Stomach (tissue), 9 donors: ENCODE data around the gene FLT1. TPM values are rescaled to one million over a fixed set of nuclear protein-coding genes. Genes with fewer than 3 reads are reported as not detected.

Experiments used
- DNase-seq, 2 donors: peaks; one replicate each; pipeline versions ENCODE4 v3.0.0 to v3.0.0-alpha.2; 2013 to 2019
- H3K27ac ChIP-seq, 5 donors: fragments of 200-600 bp in 4 of 5; sonication (generic) in 4 of 5; one replicate each; pipeline ENCODE4 v1.5.1; 2013 to 2019; ENCODE audit warnings: mild to moderate bottlenecking in 1 of 5, moderate library complexity in 1 of 5
- H3K27me3 ChIP-seq, 3 donors: fragments of 200-600 bp; sonication (generic); one replicate each; pipeline ENCODE4 v1.5.1; 2017 to 2019; ENCODE audit warnings: mixed run types in 1 of 3
- H3K36me3 ChIP-seq, 4 donors: fragments of 200-600 bp; sonication (generic); 1 replicate in 3 of 4; 2 replicates in 1 of 4; pipeline ENCODE4 v1.5.1; 2016 to 2019
- H3K4me1 ChIP-seq, 4 donors: fragments of 200-600 bp; sonication (generic); one replicate each; pipeline ENCODE4 v1.5.1; 2016 to 2019
- H3K4me3 ChIP-seq, 4 donors: fragments of 200-600 bp; sonication (generic) in 3 of 4; one replicate each; pipeline ENCODE4 v1.5.1; 2016 to 2019; ENCODE audit warnings: mild to moderate bottlenecking in 1 of 4
- H3K9me3 ChIP-seq, 4 donors: fragments of 200-600 bp; sonication (generic); one replicate each; pipeline ENCODE4 v1.5.1; 2016 to 2019
- CTCF ChIP-seq, 7 experiments: fragments of 450-650 bp in 4 of 7; fragments of 200-600 bp in 3 of 7; sonication (generic) in 3 of 7; IDR thresholded peaks; one replicate each; pipeline ENCODE4 v1.5.1; 2016 to 2019; ENCODE audit warnings: antibody characterized with exemption in 7 of 7, control low read depth in 2 of 7, mild to moderate bottlenecking in 1 of 7
- EP300 ChIP-seq: sonication (generic); formaldehyde crosslinking; IDR thresholded peaks from one replicate; pipeline ENCODE4 v1.6.1; 2017; ENCODE audit warnings: antibody characterized with exemption
- POLR2A ChIP-seq, 4 donors: fragments of 450-650 bp; IDR thresholded peaks; one replicate each; pipeline ENCODE4 v1.6.1; 2016; ENCODE audit warnings: antibody characterized with exemption in 4 of 4, control low read depth in 2 of 4, mild to moderate bottlenecking in 1 of 4, moderate library complexity in 1 of 4
- POLR2AphosphoS5 ChIP-seq, 3 donors: sonication (generic); formaldehyde crosslinking; IDR thresholded peaks; one replicate each; pipeline ENCODE4 v1.6.1; 2016; ENCODE audit warnings: antibody characterized with exemption in 3 of 3
- whole genome bisulfite sequencing, 5 donors: extraction: QIAGEN DNeasy Blood & Tissue Kit in 3 of 5; methylation state at CpG; one replicate each; pipeline versions ENCODE4 v1.1.5 to v1.1.7; 2013 to 2018; 5-methylcytosine and 5-hydroxymethylcytosine counted together
- intact Hi-C: fragments of 100-400 bp; cut with DNase I; formaldehyde crosslinking; loops from one replicate; pipeline ENCODE4 v1.15.1; 2023; ENCODE audit warnings: low total_unique reads
- polyA plus RNA-seq, 3 donors: library from polyadenylated mRNA; stranded (reverse); fragments of 200-250 nt; gene quantifications; one replicate each; pipeline ENCODE4 v1.2.3, GENCODE V29; 2013
- total RNA-seq, 5 donors: library from RNA; depleted of rRNA; stranded (reverse); fragments of >200 nt; gene quantifications; one replicate each; pipeline versions ENCODE4 v1.1.0 to v1.2.3, GENCODE V29; 2014 to 2016
- donor health status: healthy with polysubstance abuse.
- donor health status: Bipolar disorder and iron deficiency.
- donor health status: healthy.

FLT1 gene
- total and polyA plus RNA-seq, 8 donors: 1.00 to 41.9 (median 3.6) TPM; not detected in 1

GRCh38 chr13:28447989-28448388, 46.9 kb downstream of the FLT1 start:
- intact Hi-C loops: no loop called here
- Histone ChIP-seq H3K36me3 (no peaks in the 10 kb centered on the region), H3K4me1 (no peaks in the 10 kb centered on the region), H3K9me3 (peaks cover 3 to 20% (median 17%) of the 10 kb centered on the region in 4 donors), H3K27me3 (peaks cover 0 to 14% (median 8%) of the 10 kb centered on the region in 3 donors), H3K27ac (no peak overlapping the region), H3K4me3 (no peak overlapping the region)
- TF ChIP-seq POLR2AphosphoS5 (IDR thresholded peaks at IDR 0.05) (no peak), EP300 (no peak), POLR2A (IDR thresholded peaks at IDR 0.05) (no peak), CTCF (IDR thresholded peaks at IDR 0.05) (no peak)
- no peak for DNase-seq

- no peaks in the 10 kb centered on the region for H3K36me3 ChIP-seq
- intact Hi-C loops: no loop called here
- 90 to 95% (median 94%) methylated on average over 2 of the region's 2 CpGs for WGBS, 5 donors
- H3K4me1 ChIP-seq: no peaks in the 10 kb centered on the region
- TF ChIP-seq POLR2AphosphoS5 (IDR thresholded peaks at IDR 0.05) (no peak), POLR2A (IDR thresholded peaks at IDR 0.05) (no peak)
- peaks cover 0 to 14% (median 8%) of the 10 kb centered on the region in 3 donors for H3K27me3 ChIP-seq
- no peak overlapping the region for H3K4me3 ChIP-seq
- H3K27ac ChIP-seq: no peak overlapping the region
- no peak for DNase-seq
- H3K9me3 ChIP-seq: peaks cover 3 to 20% (median 17%) of the 10 kb centered on the region in 4 donors
Measured at GRCh38 chr13:28447206-28447605, 47.7 kb downstream of the FLT1 start.

- H3K27me3 ChIP-seq: no peaks in the 10 kb centered on the region
- intact Hi-C loops: no loop called here
- H3K9me3 ChIP-seq: peaks cover 3 to 24% (median 10%) of the 10 kb centered on the region in 4 donors
- no peaks in the 10 kb centered on the region for H3K4me1 ChIP-seq
- H3K27ac ChIP-seq: no peak overlapping the region
- no peak overlapping the region for H3K4me3 ChIP-seq
- DNase-seq: peak in 1 of 2 donors; percentile 13
- H3K36me3 ChIP-seq: no peaks in the 10 kb centered on the region
- no peak for TF ChIP-seq CTCF (IDR thresholded peaks at IDR 0.05)
- TF ChIP-seq EP300: no peak
- TF ChIP-seq POLR2A (IDR thresholded peaks at IDR 0.05): no peak
- TF ChIP-seq POLR2AphosphoS5 (IDR thresholded peaks at IDR 0.05): no peak
- WGBS, 5 donors: 59 to 81% (median 68%) methylated on average over 3 of the region's 3 CpGs
Measured at GRCh38 chr13:28442839-28443238, 52.1 kb downstream of the FLT1 start.

GRCh38 chr13:28441529-28441928, 53.4 kb downstream of the FLT1 start:
- no peak for TF ChIP-seq EP300
- TF ChIP-seq CTCF (IDR thresholded peaks at IDR 0.05): no peak
- TF ChIP-seq POLR2A (IDR thresholded peaks at IDR 0.05): no peak
- no peak for TF ChIP-seq POLR2AphosphoS5 (IDR thresholded peaks at IDR 0.05)
- Histone ChIP-seq H3K9me3 (peaks cover 3 to 18% (median 9%) of the 10 kb centered on the region in 4 donors), H3K4me1 (no peaks in the 10 kb centered on the region), H3K27ac (no peak overlapping the region), H3K27me3 (no peaks in the 10 kb centered on the region), H3K4me3 (no peak overlapping the region), H3K36me3 (no peaks in the 10 kb centered on the region)
- intact Hi-C loops: no loop called here
- no peak for DNase-seq

- DNase-seq: no peak
- Histone ChIP-seq H3K36me3 (no peaks in the 10 kb centered on the region), H3K4me1 (no peaks in the 10 kb centered on the region), H3K27ac (no peak overlapping the region), H3K27me3 (no peaks in the 10 kb centered on the region), H3K4me3 (no peak overlapping the region), H3K9me3 (peaks cover 3 to 18% (median 9%) of the 10 kb centered on the region in 4 donors)
- intact Hi-C loops: no loop called here
- WGBS, 5 donors: 51 to 75% (median 63%) methylated on average over 4 of the region's 4 CpGs
- TF ChIP-seq EP300 (no peak), POLR2AphosphoS5 (IDR thresholded peaks at IDR 0.05) (no peak), CTCF (IDR thresholded peaks at IDR 0.05) (no peak), POLR2A (IDR thresholded peaks at IDR 0.05) (no peak)
Measured at GRCh38 chr13:28440774-28441504, 54.0 kb downstream of the FLT1 start.
